Activated naive CD4-positive, alpha-beta T cell treated with anti-CD3 and anti-CD28 coated beads for 36 hours (primary cell): ENCODE data around the gene ASZ1. TPM values are rescaled to one million over a fixed set of nuclear protein-coding genes. Genes with fewer than 3 reads are reported as not detected.

ENCODE experiments used
- CTCF ChIA-PET: fragments of 350-600 bp; sonication (Branson Sonifier 250); formaldehyde crosslinking; loops from one replicate; lab custom pipeline; 2021; ENCODE audit warnings: antibody characterized with exemption; lab: Charles Lee
- DNase-seq: peaks from one replicate; pipeline ENCODE4 v3.0.0-alpha.2; 2020
- H3K27ac Mint-ChIP-seq: one replicate; pipeline ENCODE4 v1.8.0; 2021; ENCODE audit warnings: mild to moderate bottlenecking, mixed read lengths
- H3K27me3 Mint-ChIP-seq: one replicate; pipeline ENCODE4 v1.8.0; 2021; ENCODE audit warnings: low read depth, mixed read lengths
- H3K36me3 Mint-ChIP-seq: one replicate; pipeline ENCODE4 v1.8.0; 2021; ENCODE audit warnings: low read depth, mixed read lengths
- H3K4me1 Mint-ChIP-seq: one replicate; pipeline ENCODE4 v1.8.0; 2021; ENCODE audit warnings: low read depth, mixed read lengths
- H3K4me3 Mint-ChIP-seq: one replicate; pipeline ENCODE4 v1.8.0; 2021; ENCODE audit warnings: mild to moderate bottlenecking, moderate library complexity, mixed read lengths
- H3K9me3 Mint-ChIP-seq: one replicate; pipeline ENCODE4 v1.8.0; 2021; ENCODE audit warnings: mixed read lengths
- intact Hi-C: fragments of 100-400 bp; cut with micrococcal nuclease; formaldehyde crosslinking; loops from one replicate; pipeline ENCODE4 v1.15.1; 2023
- total RNA-seq, 2 experiments: library from RNA; stranded (reverse); gene quantifications; one replicate each; pipeline ENCODE4 v1.2.3, GENCODE V29; 2021

The ASZ1 gene
- total RNA-seq, 2 experiments from 2014 or later, result not detected

DNA sequence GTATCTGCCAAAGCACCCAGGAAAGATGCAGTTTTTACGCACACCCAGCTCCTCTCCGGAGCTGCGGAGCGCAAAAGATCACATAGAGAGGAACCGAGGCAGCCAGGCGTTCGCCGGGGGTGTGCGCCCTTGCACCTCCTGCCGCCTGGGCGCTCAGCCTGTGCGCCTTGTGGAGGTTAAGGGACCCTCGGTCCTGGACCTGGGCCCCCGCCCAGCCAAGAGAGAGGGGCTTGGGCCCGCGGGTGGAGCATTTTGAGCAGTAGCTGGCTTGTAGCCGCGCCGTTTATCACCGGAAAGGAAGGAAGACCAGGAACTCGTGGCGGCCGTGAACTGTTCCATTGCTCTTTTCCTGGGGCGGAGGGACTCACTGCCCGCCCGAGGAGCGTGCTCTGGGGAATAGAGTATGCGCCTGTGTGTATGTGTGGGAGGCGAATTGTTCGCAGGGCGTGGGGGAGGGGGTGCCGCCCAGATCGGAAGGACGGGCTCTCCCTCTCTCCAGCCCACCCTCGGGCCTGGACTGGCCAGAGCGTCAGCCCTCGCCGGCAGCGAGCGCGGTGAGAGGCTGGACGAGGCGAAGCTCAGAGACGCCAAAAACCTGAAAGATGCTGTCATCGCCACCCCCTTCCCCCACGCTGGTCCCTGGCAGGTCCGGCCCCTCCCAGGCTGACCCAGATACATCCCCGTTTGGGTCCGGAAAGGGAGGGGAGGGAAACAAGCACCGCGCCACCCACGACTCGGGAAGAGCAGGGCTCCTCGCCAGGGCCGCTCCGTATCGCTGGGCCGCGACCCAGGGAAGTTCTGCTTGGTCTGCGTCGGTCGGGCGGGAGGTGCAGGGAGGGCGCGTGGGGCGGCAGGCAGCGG is 103.2 kb downstream of the ASZ1 start:
- Mint-ChIP-seq H3K36me3 (no peaks in the 10 kb centered on the region), H3K27me3 (peaks cover 51% of the 10 kb centered on the region), H3K4me3 (no peak overlapping the region), H3K9me3 (peaks cover 2% of the 10 kb centered on the region), H3K4me1 (peaks cover 5% of the 10 kb centered on the region), H3K27ac (no peak overlapping the region)
- intact Hi-C loops, result no loop called here
- CTCF ChIA-PET, result interaction anchor here (0.5 kb wide), 1 partner anchor 286 kb away, joined by 5 read pairs; no protein-coding TSS in a partner anchor
- no peak for DNase-seq

DNA sequence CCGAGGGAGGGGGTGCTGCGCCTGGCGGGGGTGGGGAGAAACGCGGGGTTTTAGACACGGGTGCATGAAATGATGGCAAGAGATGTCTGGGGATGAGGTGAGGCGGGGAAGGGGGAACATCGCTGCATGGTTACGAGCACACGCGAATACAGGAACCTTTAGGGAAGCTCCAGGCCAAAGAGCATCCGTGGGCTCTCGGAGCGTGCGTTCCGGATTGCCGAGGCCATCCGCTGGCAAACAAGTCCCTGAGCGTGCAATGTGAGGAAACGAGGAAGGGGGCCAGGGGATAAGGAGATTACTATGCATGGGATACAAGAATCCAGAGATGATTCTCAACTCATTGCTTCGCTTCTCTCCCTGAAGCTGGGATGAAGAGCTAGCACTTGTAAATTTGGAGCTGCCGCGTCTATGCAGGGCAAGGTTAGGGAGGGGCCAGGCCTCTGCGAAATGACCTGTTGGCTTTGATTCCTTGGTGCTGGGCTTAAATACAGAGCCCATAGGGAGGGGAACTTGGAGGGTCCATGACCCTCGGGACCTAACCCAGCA is 103.9 kb downstream of the ASZ1 start:
- intact Hi-C loops, result no loop called here
- Mint-ChIP-seq H3K4me3 (no peak overlapping the region), H3K4me1 (peaks cover 5% of the 10 kb centered on the region), H3K36me3 (no peaks in the 10 kb centered on the region), H3K27ac (no peak overlapping the region), H3K9me3 (no peaks in the 10 kb centered on the region), H3K27me3 (peaks cover 49% of the 10 kb centered on the region)
- DNase-seq, result no peak
- CTCF ChIA-PET, result interaction anchor here (0.5 kb wide), 1 partner anchor 287 kb away, joined by 5 read pairs; no protein-coding TSS in a partner anchor

DNA sequence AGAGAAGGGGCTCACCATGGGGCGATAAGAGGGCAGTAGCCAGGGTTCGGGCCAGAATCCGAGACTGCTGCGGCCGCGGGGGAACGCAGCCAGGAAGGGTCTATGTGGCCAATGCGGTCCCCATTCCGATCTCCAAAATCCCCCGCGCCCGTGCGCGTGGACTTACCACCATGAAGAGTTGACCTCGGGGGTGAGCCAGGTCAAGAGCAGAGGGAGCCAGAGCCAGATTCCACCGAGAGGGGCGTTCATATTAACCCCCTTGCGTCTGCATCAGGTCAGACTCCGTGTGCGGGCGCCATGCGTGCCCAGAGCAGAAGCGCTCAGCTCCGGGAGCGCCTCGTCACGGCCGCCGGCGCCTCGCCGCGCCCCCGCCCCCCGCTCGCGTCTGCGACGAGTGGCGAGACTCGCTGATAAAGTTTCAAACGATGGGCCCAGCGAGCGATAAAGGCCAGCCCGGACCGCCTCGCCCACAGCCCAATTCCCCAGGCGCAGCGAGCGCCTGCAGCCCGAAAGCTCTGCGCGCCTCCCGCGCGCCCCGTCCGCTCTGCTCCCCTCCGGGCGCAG is 104.5 kb downstream of the ASZ1 start, which contains the start of gene WNT2:
WNT2 (minus strand) TSS at position 318 of the 564 bp plus-strand sequence; CDS start at position 249, 69 bp downstream.
- Mint-ChIP-seq H3K4me3 (no peak within 1 kb of the TSS), H3K9me3 (no peaks in the 10 kb centered on the region), H3K27ac (no peak within 1 kb of the TSS), H3K27me3 (peaks cover 49% of the 10 kb centered on the region), H3K36me3 (no peaks in the 10 kb centered on the region), H3K4me1 (peaks cover 5% of the 10 kb centered on the region)
- DNase-seq, result no peak
- CTCF ChIA-PET, result no interaction called here
- intact Hi-C loops, result no loop called here

DNA sequence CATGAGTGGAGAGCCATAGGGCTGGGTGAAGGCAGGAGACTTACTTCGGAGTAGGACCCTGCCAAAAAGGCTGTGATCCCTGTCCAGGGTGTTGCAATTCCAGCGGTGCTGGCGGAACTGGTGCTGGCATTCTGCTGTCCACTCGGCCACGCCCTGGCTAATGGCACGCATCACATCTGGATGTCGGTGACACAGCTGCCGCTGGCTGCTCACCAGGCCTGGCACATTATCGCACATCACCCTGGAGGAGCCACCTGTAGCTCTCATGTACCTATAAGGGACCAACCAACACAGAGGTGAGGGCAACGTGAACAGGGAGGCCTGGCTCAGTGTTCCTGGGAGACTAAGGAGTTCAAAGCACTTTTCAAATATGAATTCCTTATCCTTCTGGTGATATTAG is 106.8 kb downstream of the ASZ1 start:
- DNase-seq, result no peak
- no peaks in the 10 kb centered on the region for H3K36me3 Mint-ChIP-seq
- no peaks in the 10 kb centered on the region for H3K9me3 Mint-ChIP-seq
- H3K27ac Mint-ChIP-seq, result no peak overlapping the region
- peaks cover 5% of the 10 kb centered on the region for H3K4me1 Mint-ChIP-seq
- peaks cover 42% of the 10 kb centered on the region for H3K27me3 Mint-ChIP-seq
- intact Hi-C loops, result no loop called here
- no peak overlapping the region for H3K4me3 Mint-ChIP-seq
- CTCF ChIA-PET, result no interaction called here

DNA sequence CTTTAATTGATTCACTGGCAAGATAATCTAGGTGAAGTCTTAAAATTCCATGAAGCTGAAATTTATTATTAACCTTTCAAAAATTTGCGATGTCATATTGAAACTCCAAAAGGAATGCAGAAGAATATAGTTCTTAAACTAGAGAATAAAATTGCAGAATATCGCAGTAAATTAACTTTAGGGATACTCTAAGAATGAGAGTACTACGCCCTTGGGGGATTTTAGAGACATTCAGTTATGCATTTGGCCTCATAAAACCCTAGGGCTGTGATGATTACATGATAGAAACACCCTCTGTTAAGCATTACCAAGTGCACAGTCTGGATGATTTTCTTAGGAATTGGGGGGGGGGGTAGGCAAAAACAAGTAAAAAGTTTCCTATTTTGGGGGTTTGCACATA is 108.1 kb downstream of the ASZ1 start:
- Mint-ChIP-seq H3K9me3 (no peaks in the 10 kb centered on the region), H3K4me3 (no peak overlapping the region), H3K36me3 (no peaks in the 10 kb centered on the region), H3K27ac (no peak overlapping the region), H3K27me3 (peaks cover 34% of the 10 kb centered on the region), H3K4me1 (peaks cover 5% of the 10 kb centered on the region)
- DNase-seq, result no peak
- CTCF ChIA-PET, result interaction anchor here (0.8 kb wide), 1 partner anchor 334 kb away, joined by 3 read pairs; no protein-coding TSS in a partner anchor
- intact Hi-C loops, result no loop called here

DNA sequence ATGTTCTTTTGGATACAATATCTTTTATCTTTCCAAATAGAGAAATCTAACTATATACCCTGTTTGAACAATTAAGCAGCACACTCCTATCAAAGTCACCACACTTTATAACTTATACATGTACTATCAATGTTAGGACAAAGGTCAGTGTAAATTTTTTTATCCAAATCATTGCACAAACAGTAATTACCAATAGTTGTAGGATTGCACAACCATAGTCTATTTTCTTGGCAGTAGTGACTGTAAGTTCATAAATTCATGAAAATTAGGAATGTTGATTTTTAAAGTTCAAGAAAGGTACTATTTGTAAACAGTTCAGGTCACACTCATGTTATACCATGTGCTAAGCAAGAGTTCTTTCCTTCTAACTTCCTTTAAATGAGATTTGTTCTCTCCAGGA is 113.7 kb downstream of the ASZ1 start:
- H3K27me3 Mint-ChIP-seq, result peaks cover 3% of the 10 kb centered on the region
- no peaks in the 10 kb centered on the region for H3K4me1 Mint-ChIP-seq
- DNase-seq, result no peak
- CTCF ChIA-PET, result no interaction called here
- intact Hi-C loops, result no loop called here
- H3K36me3 Mint-ChIP-seq, result no peaks in the 10 kb centered on the region
- no peaks in the 10 kb centered on the region for H3K9me3 Mint-ChIP-seq
- no peak overlapping the region for H3K4me3 Mint-ChIP-seq
- H3K27ac Mint-ChIP-seq, result no peak overlapping the region

Other genes starting within 250 kb of the ASZ1 start
- not detected for gene WNT2, start 104.4 kb downstream of the ASZ1 start, total RNA-seq
- gene CFTR, start 52.5 kb upstream of the ASZ1 start, total RNA-seq, result not detected